Urothelium cell line (cell line): ENCODE measurements around the gene CTBP2.
A peak's percentile ranks its signal among the peaks of the same experiment; 100 is the strongest.

Experiments used
- DNase-seq: peaks from one replicate; pipeline ENCODE4 v3.0.0; 2011; ENCODE audit warnings: low spot score, mixed read lengths
- FAIRE-seq: peaks from 2 replicates; lab custom pipeline; 2011; peaks lifted over from hg19 to GRCh38; lab: Jason Lieb, UNC

The CTBP2 gene

DNA sequence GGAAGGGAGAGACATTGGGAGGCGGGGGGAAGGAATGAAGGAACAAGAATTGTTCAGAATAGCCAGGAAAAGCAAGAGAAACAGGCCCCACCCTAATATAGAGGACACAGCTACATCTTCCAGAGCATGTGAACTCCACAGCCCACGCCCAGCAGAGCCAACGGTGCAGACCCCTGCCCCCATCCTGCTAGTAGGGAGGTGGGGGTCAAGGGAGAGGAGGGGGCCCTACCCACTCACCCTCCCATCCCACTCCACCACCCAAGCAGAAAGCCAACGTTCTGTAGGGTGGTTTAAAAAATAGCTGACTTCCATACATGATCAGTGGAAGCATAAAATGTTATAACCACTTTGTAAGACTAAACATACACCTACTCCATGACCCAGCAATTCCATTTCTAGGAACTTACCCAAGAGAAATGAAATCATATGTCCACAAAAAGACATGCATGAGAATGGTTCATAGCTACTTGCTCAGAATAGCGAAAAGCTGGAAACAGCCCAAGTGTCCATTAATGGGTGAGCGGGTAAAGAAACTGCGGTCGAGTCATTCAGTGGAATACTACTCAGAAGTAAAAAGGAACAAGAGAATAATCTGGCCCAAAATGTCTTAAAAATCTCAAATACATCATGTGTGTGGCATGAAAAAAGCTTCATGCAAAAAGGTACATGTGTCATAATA is 31.8 kb downstream of the CTBP2 start:
- no peak for DNase-seq
- no peak for FAIRE-seq

DNA sequence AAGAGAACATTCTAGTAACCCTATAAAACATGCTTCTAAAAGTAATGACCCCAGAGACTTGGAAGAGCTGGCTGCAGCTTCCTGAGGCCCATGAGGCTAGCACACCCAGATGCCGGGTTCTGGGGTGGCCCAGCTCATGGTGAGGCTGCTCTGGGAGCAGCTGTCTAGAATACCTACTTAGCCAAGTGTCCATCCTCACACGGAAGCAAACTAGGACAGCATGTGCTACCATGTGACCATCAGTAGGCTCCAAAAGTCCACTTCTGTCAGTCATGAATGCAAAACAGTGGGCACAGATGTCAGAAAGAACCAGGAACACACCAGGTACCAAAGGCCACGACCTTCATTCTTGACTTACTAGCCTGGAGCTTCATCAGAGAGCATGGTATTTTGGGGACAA is 32.4 kb downstream of the CTBP2 start:
- DNase-seq = no peak
- no peak for FAIRE-seq

DNA sequence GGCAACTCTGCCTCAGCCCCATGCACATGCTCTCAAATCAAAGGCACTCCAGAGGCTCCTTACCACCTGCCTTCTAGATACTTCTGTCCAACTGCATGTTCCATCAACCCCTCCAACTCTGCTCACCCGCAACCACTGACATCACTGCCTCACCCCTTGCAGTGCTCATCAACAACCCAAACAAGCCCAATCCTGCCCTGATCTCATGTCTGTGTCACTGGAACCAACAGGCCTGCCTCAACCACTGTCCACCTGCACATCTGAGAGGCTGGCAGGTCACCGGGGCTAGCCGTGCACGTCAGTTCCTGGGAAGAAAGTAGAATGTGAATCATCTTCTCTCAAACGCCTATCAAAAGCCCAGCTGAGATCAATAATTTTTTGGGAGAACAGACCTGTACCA is 33.3 kb downstream of the CTBP2 start:
- DNase-seq (no peak), FAIRE-seq (no peak)

GRCh38 chr10:125125951-125126735 is 34.2 kb downstream of the CTBP2 start:
- no peak for DNase-seq
- FAIRE-seq = no peak

DNA sequence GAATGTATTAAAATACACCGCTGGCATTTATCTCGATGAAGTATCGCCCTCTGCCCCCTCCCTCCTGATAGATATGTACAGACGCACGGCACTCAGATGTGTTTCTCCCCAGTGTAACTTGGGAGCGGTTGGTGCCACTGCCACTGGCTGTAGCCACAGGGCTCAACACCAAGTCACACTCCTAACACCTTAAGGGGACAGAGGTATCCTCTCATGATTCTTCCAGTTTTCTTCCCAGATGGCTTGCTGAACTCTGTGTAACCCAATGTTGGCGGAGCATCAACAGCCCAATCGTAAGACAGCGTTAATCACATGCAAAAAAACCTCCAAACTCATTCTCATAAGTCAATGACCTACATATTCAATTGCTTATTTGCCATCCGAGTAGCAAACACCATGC is 35.5 kb downstream of the CTBP2 start:
- DNase-seq (no peak), FAIRE-seq (no peak)

DNA sequence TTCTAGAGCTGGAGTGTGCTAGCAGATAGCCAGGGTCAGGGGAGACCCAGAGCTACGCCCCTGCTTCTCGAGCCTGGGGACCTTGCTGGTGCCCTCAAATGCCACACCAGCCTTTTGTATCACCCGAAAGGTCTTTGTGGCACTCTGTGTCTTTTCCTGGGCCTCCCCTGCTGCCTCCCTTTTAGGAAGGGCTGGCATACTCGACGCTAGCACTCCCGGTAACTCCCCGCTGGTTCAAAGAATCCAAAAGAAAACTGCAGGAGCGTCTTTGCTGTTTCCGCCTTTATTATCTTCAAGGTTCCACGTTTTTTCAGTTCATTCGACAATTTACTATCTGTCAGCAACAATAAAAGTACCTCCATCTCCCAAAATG is 36.3 kb downstream of the CTBP2 start:
- FAIRE-seq (no peak), DNase-seq (no peak)

GRCh38 chr10:125123476-125124114 is 36.8 kb downstream of the CTBP2 start:
- DNase-seq (peak; percentile 86), FAIRE-seq (peak; percentile 74)

DNA sequence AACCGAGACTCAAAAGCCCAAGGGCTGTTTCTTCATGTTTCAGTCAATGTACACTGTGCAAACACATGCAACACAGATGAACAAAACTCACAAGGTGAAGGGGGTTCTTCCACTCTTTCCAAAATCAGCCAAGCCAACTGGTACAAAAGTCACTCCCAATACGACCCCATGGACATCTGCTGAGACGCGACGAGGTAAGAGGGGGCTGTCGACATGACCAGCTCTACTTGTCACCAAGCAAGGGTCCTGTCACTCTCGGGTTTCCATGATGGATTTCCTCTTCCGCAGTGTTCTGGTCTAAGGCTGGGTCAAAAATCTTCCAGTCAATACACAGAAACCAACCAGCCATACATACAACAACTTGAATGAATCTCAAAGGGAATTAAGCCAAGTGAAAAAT is 37.8 kb downstream of the CTBP2 start:
- no peak for FAIRE-seq

GRCh38 chr10:125121003-125121402 is 39.4 kb downstream of the CTBP2 start:
- no peak for DNase-seq
- FAIRE-seq = no peak

More for the DNA sequence above, 37.8 kb downstream of the CTBP2 start:
- no peak for DNase-seq

DNA sequence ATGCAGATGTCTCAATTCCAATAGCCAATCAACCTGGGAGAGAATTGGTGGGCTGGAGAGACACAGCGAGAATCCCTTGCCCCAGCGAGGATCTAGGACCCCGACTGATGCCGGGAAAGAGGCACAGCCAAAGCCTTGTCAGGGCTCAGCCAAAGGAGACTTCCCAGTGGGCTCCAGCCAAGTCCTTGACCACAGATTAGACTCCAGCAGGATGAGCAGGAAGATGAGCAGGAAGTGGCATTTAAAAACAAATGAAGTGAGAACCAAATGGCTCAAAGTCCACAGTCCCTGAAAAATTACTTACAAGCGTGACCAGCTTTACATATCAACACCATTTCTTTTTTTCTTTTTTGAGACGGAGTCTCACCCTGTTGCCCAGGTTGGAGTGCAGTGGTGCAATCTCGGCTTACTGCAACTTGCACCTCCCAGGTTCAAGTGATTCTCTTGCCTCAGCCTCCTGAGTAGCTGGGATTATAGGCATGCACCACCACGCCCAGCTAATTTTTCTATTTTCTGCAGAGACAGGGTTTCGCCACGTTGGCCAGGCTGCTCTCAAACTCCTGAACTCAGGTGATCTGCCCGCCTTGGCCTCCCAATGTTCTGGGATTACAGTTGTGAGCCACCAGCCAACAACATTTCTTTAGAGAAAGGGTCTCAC is 40.2 kb downstream of the CTBP2 start:
- DNase-seq (no peak), FAIRE-seq (no peak)

DNA sequence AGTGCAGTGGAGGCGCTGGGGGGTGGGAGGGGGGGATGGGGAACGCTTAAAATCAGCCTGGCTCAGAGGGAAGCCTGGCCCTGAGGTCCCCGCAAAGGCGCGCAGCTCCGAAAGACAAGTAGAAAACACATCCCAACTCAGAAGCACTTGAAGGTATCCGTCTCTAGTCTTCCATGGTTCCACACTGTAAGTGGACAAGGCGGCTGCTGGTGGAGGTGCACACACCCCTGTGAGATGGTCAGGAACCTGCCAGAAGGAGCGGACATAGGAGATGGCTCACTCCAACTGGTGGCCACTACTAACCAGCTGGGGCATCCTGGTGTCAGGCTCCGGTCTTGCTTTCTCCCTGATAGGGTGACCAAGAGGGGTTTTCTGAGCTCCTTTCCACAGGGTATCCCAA is 41.7 kb downstream of the CTBP2 start:
- no peak for DNase-seq
- no peak for FAIRE-seq

GRCh38 chr10:125118011-125118611 is 42.3 kb downstream of the CTBP2 start:
- no peak for FAIRE-seq
- DNase-seq = no peak

DNA sequence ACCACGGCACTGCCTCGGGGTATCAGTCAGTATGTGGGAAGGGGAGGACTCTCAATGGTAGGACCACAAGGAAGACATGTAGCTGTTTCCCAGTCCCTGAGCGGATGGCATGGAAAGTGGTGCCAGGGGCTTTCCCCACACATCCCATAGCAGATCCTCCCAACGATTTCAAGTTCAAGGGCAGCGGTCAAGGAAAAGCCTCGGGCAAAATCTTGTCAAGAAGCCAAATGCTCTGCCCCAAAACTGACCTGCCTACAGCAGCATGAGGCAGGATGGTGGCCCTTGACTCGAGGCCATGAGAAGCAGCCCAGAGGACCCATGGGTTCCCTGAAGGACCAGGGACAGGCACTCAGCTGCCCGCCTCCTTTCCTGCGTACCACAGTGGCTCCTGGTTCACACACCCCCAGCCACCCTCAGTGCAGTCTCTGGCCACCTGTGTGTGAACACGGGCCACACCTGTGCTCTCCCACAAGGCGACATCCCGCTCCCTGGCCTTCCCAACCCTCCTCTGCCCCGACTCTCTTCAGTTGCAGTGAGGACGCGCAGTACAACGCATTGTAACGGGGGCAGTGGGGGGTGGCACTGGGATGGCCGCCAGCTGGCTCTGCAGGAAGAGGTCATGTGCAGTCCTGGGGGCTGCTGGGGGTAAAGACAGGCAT is 43.6 kb downstream of the CTBP2 start:
- no peak for DNase-seq

DNA sequence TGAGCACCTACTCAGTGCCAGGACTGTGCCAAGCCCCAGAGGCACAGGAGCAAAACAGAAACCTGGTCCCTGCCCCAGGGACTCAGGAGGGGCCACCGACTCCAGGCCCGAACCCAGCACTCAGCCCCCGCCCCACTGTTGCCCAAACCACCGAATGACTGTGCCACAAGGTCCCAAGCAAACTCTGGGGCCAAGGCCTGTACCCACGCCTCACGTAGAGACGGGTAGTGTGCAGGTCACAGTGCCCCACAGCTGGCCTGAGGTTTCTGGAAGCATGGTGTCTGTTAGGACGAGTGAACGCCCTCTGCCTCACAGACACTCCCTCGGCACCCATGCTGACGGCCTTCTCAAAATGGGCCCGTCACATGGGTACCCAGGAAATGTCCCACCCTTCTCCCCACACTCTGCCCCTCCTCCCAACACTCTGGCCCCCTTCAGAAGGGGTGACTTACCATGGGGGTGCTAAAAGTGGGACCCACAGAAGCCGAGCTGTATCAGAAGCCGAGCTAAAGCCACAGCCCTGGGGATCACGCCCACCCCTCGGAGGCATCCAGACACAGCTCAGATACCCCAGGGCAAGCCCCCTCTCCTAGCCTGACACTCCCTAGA is 44.2 kb downstream of the CTBP2 start:
- FAIRE-seq = no peak
- no peak for DNase-seq

More for the DNA sequence above, 43.6 kb downstream of the CTBP2 start:
- FAIRE-seq = no peak

DNA sequence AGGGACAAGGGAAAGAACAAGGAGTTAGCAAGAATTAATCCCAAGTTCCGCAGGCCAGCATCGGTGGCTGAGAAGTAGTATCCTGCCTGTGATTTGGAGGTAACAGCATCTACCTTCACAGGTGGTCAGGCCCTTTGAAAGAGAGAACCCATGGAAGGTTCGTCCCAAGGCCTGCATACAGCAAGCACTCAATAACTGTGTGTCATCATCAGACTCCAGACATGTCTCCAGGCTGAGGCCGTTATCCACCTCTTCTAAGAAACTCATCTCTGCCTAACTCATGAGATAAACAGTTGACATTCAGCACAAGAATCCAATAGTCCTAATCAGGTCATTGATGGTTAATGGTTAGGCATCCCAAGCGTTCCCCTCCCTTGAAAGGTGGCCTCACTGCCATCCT is 45.0 kb downstream of the CTBP2 start:
- DNase-seq = no peak
- no peak for FAIRE-seq

DNA sequence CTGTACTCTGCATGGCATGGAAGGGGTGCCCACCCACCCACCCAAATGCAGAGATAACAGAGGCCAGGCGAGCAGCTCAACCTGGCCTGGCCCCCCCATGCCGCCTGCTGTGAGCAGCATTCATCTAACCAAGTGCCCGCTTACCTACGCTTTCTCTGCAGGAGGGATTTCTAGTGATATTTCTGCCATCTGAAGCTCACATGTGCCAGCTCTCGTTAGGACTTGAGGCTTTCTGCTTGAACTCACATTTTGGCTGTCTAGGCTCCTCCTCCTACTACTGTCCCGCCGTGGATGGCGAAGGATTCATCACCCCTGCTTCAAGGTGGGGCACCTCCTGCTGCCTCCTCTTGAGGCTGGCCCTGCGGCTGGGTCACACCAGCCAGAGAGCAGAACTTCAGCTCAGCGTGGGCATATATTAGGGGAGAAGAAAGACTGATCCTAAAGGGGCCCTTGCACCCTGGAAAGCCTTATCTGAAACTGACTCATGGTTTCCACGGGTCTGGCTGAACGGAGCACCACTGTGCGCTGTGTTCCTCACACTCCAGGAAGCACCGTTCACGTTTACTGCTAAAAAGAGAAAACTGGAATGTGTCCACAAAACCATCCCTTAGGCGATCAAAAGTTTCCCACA is 45.5 kb downstream of the CTBP2 start:
- DNase-seq = no peak
- FAIRE-seq = no peak

DNA sequence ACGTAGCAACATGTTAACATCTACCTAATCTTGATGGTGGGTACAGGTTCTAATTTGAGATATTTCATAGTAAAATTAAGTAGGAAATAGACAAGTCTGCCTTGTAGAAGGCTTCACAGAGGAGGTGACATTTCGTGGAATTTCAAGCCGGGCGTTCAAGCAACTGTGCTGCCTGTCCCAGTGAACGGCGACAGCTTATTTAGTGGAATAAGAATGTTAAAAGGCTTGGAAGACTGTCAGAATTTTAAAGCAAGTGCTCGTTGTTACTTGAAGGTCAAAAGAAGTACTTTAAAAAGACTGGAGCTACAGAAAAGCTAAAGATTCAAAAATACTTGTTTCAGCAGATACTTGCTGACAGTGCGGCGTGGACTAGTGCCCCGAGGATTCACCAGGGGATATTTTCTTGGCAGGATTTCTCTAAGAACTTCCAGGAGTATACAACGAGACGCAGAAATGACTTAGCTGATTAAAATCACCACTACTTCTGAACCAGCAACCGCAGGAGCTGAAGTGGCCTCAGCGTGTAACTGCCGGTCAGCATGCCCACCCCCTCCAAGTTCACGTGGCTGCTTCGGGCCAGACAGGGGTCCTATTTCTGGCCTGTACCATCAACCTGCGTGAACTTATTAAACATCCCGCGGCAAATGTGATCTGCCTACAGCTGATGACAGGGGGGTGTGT is 46.5 kb downstream of the CTBP2 start:
- FAIRE-seq (no peak), DNase-seq (no peak)

- no peak for FAIRE-seq
Measured at GRCh38 chr10:125112697-125113494, 47.5 kb downstream of the CTBP2 start.

More at GRCh38 chr10:125112697-125113494, 47.5 kb downstream of the CTBP2 start:
- DNase-seq = no peak
